Stimulated activated CD4-positive, alpha-beta T cell treated with anti-CD3 and anti-CD28 coated beads, TNF-alpha, amount 100 ng/mL, for 48 hours (primary cell): ENCODE measurements around the gene PTPRK.

Experiments
- DNase-seq, 3 donors: peaks; one replicate each; pipeline ENCODE4 v3.0.0-alpha.2; 2020; ENCODE audit warnings: low read depth in 3 of 3

Gene PTPRK

DNA sequence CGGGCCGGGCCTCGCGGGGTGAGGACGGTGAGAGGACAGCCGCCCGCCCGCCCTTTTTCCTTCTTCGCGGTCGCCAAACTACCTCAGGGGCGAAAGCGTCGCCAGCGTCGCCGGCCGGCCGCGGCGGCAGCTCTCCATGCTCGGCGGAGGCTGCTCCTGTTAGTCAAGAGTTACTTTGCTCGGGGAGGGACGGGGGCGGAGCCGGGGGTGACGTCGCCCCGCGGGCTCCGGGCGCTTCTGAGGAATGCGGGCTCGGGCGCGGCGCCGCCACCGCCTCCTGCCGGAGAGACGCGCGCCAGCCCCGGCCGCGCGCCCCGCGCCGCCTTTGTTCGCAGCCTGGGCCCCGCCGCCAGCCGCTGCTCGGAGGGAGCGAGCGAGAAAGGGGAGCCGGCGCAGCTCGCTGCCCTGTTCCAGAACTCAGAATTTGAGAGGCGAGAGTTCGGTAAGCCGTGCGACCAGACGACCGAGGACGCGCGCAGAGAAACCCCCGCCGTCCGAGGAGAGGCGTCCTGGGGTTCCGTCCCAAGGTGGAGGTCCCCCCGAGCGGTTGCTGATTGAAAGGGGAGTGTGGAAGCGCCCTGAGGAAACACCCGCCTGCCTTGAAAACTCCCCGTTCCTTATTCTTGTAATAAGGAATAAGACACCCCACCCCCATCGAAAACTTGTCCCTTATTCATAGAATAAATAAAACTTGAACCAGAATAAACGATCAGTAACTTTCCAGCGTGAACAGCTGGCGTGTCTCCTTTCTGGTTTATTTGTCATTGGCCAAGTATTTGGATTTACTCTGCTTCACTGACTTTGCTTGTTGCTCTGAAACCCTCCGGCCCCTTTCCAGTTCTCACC, at the start of gene PTPRK:
Gene PTPRK (minus strand): TSS at position 164 of the 846 bp plus-strand sequence. CDS start 241 bp downstream, outside the sequence.
- DNase-seq: peak; percentile 76 to 85 (median 79)

DNA sequence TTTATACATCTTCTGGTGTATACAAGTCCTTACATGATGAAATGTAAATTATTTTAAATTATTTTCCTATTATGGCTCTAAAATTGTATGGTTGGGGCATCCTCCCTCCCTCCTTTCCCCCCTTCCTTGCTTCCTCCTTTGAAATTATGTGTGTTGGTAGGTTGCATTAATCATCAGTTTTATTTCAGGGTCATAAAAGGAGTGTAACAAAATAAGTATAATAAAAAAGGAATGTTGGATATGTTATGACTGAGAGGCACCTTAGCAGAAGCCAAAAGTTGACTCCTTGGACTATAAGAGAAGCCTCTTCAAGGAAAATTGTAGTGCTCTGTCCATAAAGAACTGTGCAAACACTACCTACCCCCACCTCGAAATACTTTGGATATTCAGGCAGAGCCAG, 46.6 kb upstream of the PTPRK start:
- DNase-seq: no peak

DNA sequence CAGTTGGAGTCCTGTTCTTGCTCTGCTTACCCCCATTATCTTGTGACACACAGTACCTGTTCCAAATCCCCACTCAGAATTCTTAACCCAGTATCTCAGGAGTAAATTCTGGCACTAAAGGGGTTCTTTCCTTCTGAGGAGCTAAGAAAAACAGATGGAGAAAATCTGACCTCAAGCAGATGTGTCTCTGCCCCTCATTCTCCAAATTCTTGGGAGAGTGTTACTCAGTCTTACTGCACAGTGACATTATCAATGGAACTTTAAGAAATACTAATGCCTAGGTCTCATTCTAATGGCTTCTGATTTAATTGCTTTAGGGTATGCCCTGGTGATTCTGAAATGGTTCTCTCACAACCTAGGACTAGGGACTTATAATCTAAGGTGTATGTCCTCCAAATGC, 40.6 kb upstream of the PTPRK start:
- DNase-seq: no peak

DNA sequence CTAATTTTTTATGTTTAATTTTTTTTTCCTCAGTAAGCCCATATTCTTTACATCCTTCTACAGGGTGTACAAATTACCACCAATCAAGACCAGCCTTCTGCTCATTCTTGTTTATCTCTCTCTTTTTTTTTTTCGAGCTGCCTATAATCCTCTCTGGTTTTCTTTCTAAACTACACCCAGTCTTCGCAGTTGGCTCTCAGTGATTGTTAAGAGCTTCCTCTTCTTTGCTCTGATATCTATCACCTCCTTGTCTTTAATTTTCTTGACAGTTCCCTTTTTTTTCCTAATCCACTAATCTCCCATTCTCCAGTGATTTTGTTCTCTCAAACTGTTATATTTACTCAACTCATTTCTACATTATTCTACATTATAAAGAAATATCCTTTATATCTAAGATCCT, 38.5 kb upstream of the PTPRK start:
- no peak for DNase-seq

DNA sequence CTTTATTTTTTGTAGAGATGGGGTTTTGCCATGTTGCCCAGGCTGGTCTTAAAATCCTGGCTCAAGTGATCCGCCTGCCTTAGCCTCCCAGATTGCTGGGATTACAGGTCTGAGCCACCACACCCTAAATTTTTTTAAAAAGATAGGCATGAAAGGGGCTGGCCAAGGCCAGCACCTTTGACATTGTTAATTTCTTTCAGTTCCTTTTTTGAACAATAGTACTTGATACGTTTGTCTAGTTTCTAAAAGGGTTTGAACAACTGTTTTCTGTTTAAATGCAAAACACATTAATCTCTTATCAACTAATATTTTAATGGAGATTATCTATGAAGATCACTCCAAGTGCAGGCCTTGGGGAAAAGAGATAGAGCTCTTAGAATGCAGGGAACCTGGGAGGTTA, 37.6 kb upstream of the PTPRK start:
- no peak for DNase-seq

DNA sequence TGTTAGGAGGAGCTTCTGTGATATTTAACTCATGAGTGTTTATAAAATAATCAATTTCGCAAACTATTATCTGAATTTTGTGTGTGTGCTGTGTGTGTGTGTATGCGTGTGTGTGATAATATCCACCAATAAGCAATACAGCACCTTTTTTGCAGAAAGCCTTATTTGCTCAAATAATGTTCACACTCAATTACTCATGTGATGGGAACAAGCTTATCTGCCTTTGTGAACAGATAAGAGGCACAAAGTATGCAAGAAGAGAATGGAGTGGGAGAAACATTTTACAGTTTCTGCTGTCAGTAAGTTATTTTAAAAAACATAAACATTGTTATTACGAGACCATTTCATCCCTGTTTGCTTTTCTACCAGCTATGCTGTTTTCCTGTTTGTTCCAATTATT, 36.7 kb upstream of the PTPRK start:
- no peak for DNase-seq

DNA sequence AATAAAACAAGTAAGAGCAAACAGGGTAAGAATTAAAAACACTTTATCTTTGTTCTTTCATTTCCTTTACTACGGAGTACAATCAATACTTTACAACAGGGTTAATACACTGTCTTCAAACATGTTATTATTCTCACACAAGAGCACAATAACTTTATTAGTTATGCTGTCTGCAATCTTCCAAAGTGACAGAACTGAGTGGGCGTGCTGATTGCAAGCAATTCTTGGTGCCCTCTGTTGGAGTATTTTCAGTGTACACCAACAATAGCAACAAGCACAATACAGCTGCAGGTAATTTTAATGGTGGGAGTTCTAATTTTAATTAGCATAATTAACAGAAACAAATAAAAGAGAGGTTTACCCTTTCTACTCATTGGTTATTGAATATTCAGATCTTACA, 33.9 kb upstream of the PTPRK start:
- DNase-seq: no peak

DNA sequence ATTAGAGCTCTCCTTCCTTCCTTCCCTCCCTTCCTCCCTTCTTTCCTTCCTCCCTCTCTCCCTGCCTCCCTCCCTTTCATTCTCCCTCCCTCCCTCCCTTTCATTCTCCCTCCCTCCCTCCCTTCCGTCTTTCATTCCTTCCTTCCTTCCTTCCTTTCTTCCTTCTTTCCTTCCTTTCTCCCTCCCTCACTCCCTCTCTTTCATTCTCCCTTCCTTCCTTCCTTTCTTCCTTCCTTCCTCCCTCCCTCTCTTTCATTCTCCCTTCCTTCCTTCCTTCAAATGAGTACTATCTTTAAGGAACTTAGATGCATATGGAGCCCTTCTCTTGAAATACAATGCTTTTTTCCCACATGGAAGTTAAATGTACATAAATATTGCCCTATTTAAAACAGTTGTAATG, 20.9 kb upstream of the PTPRK start:
- DNase-seq: no peak

DNA sequence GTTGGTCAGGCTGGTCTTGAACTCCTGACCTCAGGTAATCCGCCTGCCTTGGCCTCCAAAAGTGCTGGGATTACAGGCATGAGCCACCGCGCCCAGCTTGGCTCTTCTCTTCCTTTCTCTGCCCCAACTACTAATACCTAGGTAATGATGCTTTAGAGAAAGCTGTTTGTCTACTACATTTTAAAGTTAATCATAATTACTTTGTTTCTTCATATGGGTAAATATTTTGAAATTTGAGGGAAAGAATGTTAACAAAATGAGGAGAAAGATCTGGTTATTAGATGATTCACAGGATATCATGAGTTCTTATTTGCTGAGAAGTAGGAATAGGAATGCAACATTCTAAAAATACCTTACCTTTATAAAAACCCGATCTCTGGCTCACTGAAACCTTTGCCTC, 18.4 kb upstream of the PTPRK start:
- DNase-seq: no peak

DNA sequence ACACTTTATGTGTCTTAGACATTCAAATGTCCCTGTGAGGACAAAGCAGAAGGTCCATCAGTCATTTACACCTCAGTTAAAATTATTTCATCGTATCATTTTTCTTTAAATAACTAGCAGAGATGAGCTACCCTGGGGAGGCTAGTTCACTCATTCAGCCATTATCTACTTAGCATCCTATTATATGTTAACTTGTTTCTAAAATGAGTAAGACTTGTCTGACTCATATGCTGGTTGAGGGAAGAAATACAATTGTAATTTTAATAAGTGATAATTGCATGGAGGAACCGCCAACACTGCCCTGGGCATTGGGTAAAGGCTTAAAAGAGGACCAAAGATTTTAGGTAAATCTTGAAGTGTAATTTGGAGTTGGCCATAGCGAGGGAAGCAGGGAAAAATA, 12.4 kb upstream of the PTPRK start:
- DNase-seq: no peak

DNA sequence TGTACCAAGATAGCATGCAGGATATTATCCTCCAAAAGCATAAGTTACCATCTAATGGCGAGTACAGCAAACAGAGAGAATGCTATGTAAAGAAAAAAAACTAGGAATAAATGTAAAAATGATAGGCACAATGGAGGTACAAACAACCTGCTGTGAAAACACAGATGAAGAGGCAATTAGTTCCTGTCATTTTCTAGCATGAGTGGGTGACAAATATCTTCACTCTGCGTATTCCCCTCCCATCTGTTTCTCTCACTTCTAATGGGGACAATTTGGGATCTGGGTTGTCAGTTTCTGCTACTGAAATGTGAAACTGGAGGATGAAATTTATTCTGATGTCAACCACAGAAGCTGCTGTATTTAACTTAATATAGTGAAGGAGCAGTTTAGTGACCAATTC, 11.7 kb upstream of the PTPRK start:
- no peak for DNase-seq

DNA sequence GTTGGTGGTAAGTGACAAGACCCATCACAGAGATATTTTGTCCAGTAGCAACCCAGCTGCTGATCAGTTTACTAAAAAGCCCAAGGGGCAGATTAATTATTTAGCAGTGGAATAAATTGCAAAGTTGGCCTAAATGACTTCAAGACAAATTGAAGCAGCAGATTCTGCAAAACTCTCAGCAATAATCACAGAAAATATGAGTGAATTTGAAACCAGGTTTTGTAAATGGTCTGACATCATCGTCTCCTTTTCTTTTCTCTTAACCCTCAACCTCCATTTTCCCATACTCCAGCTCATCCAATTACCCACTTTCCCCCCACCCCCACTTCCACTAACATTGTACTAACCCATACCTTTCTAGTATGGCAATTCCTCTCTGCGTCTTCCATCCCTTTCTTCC, 11.3 kb upstream of the PTPRK start:
- no peak for DNase-seq

DNA sequence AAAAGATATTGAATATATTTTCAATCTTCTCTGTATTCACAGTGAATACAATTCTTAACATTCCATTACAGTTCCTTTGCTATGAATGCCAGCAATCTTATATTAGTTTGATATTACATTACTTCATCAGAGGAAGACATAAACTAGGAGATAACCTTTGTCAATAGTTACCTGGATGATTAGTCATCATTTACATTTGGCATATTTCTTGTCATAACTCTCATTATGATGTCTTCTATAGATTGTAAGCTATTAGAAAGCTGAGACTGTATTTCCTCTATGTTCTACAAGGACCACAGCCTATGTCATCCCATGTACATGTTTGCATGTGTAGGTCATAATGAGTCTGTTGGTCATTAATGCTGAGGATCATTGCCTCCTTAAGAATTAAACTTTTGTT, 7.8 kb upstream of the PTPRK start:
- no peak for DNase-seq

DNA sequence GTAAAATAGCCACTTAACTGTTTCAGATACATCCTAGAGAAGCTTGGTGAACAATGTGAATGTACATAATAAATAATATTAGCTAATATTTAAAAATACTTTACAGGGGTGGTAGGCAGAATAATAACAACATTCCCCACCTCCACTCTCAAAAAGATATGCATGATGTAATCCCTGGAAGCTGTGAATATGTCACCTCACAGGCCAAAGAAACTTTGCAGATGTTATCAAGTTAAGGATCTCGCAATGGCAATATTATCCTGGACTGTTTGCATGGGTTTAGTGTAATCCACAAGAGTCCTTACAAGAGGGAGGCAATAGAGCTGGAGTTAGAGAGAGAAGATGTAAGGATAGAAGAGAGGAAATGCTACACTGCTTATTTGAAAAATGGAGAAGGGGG, 7.0 kb upstream of the PTPRK start:
- DNase-seq: no peak

DNA sequence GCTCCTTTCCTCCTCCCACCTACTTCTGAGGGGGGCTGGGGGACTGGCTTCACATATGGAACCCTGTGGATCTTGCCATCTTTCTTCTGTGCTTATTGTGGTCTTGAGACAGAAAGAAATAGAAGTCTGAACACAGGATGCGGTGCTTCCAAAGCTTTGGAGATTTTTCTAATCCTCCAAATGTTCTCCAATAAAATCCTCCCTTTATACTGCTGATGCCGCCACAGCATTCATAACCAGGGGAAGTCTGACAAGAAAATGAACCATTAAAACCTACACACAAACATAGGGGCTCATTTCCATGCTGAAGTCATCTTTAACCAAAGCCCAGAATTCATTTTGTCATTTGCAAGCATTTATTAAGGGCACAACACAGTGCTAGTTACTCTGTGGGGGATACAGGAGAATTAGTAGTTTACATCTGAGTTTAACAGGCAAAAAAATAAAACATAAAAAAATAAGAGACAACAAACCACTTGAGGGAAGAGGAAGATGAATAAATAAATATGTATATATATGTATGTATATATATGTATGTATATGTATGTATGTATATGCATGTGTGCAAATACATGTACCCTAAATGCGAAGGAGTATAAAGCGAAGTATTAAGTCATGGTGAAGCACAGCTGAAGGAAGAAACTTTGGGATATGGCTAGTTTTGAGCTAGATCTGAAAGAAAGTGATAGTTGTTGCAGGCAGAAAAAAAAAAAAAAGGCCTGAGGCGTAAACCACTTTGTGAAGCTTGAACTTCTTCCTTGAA, 5.9 kb upstream of the PTPRK start:
- no peak for DNase-seq

DNA sequence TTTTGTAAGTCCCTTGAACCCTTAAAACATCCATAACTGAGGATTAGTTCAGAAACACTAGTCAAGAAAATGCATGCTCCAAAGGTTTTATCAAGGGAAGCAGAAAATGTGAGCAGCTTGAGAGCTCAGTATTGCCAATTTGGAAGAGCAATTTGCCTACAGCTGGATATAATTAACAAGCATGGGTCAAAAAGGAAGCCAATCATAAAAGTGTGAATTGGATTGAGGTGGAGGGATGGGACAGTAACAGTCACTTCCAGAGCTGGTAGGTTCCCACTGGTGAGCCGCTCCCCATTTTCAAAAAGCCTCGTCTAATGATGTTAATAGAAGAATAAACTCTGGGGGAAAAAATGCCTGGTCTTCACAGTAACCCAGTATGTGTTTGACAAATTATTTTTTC, 5.0 kb upstream of the PTPRK start:
- no peak for DNase-seq

DNA sequence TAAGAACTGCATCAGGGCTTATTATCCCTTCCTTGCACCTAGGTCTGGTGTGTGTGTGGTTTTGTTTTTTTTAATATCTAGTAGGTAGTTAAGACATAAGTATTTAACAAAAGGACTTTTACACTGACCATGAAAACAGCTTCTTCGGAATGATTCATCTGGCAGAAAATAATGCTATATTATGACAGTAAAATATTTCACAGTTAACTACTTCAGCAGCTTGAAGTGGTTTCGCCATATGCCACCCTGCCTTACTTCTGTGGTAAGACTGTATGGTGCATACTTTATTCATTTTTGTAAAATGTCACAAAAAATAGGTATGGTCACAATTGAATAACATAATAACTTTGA, 858 bp upstream of the PTPRK start:
- no peak for DNase-seq

DNA sequence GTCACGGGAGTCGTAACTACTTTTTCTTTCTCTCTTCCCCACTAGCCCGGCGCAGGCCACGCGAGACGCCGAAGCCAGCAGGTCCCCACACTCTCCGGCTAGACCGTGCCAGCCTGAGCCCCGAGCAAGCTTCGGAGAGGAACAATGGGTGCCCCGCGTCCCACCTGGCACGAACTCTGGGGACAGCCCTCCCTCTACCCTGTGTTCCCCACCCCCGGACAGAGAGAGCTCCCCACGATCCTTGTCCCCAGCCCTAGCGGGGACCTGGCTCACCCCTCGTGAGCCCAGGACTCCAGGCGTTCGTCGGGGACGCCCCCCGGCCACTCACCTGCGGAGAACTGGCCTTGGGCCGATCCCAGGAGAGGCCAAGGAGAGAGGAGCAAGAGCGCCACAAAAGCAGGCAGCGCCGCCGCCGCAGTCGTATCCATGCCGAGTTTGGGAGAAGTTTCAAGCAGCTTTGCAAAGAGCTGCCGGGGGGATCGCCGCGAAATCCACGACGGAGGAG, 416 bp downstream of the PTPRK start:
- DNase-seq: peak in 2 of 3 donors; percentile 0 to 30

DNA sequence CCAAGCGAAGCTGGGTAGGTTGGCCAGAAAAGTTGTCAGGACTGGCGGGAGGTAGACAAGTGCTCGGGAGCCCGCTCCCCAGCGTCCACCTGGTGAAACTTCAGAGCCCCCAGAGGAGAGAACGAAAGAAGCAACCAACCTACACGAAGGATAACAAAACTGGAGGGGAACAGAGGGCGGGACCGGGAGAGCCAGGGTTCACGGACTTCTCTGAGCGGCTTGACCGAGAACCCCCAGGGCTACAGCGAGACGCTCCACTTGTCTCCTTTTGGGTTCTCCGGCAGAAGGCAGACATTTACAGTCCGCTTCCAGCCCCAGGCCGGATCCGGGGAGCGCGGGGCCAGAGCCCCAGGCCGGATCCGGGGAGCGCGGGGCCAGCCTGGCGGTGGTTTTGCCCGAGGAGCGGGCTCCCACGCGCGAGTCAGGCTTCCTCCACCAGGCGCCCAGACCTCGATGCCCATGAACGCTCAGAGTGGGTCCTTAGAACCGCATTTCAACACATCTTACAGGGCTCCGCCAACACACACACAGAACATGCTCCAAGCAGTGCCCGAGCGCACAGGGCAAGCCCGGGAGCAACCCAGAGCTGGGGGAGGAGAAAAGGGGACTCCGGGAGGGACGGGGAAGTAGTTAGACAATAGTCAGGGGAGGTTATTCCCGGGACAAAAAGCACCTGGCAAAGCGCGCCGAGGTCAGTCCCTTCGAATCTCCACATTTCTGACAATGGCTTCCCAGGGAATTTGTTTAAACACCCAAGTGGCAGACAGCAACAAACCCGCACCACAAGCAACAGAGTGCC, 1.1 kb downstream of the PTPRK start:
- DNase-seq: peak in 2 of 3 donors; percentile 6 to 19

DNA sequence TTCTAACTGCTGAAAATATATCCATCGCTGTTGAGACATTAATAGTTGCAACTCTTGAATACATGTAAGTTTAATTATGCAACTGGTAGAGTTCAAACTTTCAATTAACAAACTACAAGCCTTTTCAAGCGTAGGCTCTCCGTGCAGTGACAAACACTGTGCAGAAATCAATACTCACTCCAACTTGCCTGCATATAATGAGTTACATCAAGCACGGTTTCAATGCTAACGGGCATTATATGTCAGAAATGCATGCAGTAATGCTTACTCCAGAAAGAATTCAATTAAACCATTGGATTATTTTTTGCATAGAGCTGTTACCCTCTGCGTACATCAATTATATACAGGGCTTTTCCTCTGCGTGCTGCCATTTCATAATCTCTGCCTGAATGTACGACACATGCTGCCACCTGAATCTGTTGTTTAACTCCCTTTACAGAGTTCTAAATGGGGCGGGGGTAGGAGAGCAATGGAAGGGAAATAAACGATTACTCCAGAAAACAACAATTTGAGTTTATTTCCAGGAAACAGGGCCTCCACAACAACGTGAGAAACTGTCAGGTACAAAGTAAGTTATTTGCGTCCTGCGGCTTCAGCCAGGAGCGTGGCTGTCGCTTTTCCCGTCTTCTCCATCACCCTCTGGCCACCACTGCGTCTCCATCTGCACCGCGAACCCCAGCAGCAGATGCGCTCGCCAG, 1.8 kb downstream of the PTPRK start:
- DNase-seq: no peak

DNA sequence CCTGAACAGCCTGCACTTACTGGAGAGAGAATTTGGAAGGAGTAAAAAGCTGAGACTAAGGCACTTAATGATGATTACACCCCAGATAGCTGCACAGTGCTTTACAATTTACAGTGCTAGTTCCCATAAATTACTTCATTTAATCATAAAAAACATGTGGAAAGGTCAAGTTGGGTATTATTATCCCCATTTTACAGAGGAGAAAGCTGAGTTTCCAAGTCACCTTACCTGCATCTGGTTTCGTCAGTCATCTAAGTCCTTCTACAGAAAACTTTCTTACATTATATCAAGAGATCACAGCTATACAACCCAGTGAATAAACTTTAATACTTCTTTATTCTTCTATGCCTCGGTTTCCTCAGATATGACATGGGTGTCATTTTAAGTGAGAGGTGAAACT, 3.3 kb downstream of the PTPRK start:
- no peak for DNase-seq

DNA sequence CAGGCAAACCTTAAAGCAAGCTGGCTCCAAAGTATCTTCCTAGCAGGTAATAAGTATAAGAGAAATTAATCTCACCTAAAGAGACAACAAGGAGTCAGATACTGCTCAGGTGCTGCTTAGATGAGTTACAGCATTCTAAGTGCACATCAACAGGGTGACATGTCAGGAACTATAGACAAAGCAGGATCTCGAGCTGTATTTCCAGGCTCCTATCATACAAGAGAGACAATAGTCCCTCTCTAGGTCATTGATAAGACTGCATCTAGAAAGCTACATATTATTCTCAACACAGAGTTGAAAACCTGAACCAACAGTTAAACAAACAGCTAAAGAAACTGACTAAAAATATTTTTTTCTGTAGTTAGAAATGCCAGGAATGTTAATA, 3.9 kb downstream of the PTPRK start:
- DNase-seq: no peak
